Measurements from ENCODE around the gene MCHR2.

- TF ChIP-seq, protein P1, sequence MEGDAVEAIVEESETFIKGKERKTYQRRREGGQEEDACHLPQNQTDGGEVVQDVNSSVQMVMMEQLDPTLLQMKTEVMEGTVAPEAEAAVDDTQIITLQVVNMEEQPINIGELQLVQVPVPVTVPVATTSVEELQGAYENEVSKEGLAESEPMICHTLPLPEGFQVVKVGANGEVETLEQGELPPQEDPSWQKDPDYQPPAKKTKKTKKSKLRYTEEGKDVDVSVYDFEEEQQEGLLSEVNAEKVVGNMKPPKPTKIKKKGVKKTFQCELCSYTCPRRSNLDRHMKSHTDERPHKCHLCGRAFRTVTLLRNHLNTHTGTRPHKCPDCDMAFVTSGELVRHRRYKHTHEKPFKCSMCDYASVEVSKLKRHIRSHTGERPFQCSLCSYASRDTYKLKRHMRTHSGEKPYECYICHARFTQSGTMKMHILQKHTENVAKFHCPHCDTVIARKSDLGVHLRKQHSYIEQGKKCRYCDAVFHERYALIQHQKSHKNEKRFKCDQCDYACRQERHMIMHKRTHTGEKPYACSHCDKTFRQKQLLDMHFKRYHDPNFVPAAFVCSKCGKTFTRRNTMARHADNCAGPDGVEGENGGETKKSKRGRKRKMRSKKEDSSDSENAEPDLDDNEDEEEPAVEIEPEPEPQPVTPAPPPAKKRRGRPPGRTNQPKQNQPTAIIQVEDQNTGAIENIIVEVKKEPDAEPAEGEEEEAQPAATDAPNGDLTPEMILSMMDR (conservative IDR thresholded peaks at IDR 0.05), result no peak
- no peak for TF ChIP-seq ZFX (IDR thresholded peaks at IDR 0.05)
These were observed 120.9 kb downstream of the MCHR2 start for GRCh38 chr6:99873084-99873483.

Measured in C4-2B (cell line).